Uterus (tissue), 2 donors: Measurements from ENCODE around the gene UCP3.

Experiments
- CTCF ChIP-seq, 4 experiments: fragments of 200-600 bp in 2 of 4; fragments of 450-650 bp in 2 of 4; sonication (generic) in 2 of 4; IDR thresholded peaks; one replicate each; pipeline ENCODE4 v1.5.1; 2016 to 2019; ENCODE audit warnings: antibody characterized with exemption in 4 of 4, mild to moderate bottlenecking in 2 of 4, moderate library complexity in 1 of 4
- POLR2A ChIP-seq, 2 donors: fragments of 450-650 bp; IDR thresholded peaks; one replicate each; pipeline ENCODE4 v1.6.1; 2016; ENCODE audit warnings: antibody characterized with exemption in 2 of 2, mild to moderate bottlenecking in 1 of 2, moderate library complexity in 1 of 2

GRCh38 chr11:73977856-73978519 lies 30.9 kb downstream of the UCP3 start:
- TF ChIP-seq POLR2A (IDR thresholded peaks at IDR 0.05) (no peak), CTCF (IDR thresholded peaks at IDR 0.05) (no peak)
